NCI-H2196 (cell line): Measurements from ENCODE around the gene EID2B.

ENCODE experiments used
- DNase-seq: peaks from one replicate; lab custom pipeline; 2025; ENCODE audit not compliant: unreplicated experiment; lab: John Stamatoyannopoulos, UW

Gene EID2B

DNA sequence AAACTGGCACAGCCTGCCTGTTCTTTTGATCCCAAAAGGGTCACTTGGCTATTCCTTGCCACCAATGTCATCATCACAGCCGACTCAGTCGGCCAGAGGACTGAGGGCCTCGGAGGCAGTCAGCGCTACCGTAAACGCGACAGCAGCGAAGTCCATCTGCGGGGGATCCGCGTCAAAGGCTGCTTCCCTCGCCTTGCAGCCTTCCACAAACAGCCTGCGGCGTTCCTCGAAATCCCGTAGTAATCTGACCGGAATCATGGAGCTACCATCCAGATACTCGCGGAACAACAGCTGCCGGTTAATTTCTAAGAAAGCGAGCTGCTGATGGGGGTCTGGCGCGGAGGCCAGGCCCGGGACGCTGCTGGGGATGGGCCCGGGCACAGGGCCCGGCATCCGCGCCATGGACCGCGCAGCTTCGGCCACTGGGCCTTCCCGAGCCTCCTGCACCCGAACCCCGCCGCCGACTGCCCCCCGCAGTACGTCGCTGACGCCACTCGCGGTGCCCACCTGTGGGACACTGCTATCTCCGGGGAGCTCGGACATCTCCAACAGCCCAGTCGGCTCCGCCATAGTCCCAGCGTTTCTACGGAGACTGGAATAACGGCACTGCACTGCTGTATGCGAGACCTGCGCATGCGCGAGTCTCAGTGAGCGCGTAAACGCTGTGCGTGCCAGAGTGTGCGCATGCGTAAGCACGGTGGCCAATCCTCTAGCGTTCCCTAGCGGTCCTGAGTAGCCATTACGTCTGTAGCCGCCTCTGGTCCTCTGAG lies at the start of gene EID2B:
TSS of gene EID2B (minus strand) at position 620 of the 770 bp plus-strand sequence. CDS start at position 570, 50 bp downstream.
- DNase-seq = peak; percentile 98

DNA sequence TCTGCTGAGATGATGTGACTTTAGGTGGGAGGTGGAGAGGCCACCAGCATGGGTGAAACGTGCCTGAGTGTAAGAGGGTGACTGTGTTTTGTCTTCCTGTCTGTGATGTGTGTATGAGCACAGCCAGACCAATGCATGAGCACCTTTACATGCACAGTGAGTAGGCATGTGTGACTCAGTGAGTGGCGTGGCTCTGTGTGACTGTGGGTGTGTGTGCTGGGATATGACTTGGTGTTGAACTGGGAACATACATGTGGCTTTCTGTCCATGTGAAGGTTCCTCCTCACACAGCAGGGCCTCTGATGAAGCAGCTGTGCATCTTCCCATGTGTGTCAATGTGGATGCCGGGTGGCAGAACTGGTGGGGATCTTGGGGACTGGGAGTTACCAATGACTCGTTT lies 49.8 kb upstream of the EID2B start:
- no peak for DNase-seq

- DNase-seq = no peak
Measured at GRCh38 chr19:39568604-39569003, 36.0 kb upstream of the EID2B start.

- no peak for DNase-seq
Measured at GRCh38 chr19:39566064-39566463, 33.4 kb upstream of the EID2B start.

GRCh38 chr19:39563408-39563807 lies 30.8 kb upstream of the EID2B start:
- peak; percentile 45 for DNase-seq

DNA sequence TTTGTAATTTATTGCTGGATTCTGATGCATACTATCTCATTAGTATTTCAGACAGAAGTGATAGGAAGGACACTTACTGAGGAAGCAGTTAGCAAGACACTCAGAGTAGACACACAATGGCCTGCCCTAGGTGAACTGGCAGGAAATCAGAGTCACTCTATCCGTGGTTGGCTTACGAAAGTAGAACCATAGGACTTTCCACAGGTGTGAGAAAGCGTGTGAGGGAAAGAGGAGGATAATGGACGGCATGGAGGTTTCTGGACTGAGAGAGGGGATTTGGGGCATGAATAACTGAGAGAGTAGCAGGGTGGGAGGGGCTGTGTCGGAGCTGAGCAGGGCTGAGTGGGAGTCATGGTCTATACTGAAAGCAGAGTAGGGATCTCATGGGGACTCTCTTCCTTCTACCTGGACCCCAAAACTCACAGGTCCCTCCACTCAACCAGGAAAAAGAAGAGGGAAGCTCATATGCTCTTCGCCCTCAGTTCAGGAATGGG lies 26.0 kb upstream of the EID2B start:
- peak; percentile 33 for DNase-seq

- DNase-seq = peak; percentile 67
Measured at GRCh38 chr19:39557811-39558623, 25.4 kb upstream of the EID2B start.

DNA sequence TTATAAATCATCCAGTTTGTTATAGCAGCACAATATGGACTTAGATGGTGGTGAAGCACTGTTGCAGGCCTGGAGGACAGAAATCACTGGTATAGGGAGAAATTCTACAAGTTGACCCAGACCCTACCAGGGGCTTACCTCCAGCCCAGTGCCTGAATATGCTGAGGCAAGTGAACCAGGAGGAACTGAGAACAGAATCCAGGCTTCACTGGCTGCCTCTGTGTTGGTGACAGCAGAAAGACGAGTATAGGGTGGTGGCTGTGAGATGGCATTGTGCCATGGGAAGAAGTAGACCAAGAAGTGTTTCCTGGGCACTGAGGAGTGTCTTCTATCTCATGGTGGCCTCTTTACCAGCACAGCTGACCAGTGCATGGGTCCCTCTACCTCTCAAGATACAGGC lies 23.2 kb upstream of the EID2B start:
- DNase-seq = no peak

DNA sequence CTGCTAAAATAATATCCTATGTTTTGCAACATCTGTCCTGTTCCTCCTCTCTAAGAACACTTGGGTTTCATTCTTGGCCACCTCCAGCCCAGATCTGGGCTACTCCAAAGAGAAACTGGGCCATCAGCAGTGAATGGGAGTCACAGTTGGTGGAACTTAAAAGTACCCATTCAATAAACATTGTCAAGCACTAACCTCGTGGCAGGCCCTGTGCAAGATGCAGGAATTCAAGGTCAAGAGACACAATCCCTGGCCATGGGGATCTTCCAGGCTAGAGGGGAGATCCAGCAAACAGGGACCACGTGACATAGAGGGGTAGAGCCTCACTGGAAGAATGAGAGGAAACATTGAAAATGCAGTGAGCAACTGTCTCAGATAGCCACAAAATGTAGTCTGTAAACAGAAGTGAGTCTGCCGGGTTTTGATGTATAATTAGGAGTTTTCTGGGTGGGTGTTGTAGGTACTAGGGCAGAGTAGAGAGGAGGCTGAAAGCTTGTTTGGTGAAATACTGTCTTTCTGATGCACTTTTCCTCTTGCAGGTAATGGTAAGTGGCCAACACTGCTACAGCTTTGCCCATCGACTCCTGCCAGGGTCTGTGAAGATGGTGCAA lies 22.2 kb upstream of the EID2B start:
- DNase-seq = no peak

GRCh38 chr19:39553082-39553652 lies 20.5 kb upstream of the EID2B start:
- no peak for DNase-seq

DNA sequence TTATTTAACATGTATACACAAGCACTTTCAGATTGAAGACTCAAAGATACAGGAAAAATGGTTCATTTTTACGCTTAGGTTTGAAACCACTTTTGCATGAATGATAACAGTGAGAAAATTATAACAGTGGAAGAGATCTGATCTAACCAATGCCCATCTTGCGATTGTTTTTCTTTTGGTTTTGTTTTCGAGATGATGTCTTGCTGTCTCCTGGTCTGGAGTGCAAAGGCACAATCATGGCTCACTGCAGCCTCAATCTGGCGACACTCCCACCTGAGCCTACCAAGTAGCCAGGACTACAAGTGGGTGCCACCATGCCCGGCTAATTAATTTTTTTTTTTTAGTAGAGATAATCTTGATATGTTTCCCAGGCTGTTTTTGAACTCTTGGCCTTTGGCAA lies 17.5 kb upstream of the EID2B start:
- no peak for DNase-seq

DNA sequence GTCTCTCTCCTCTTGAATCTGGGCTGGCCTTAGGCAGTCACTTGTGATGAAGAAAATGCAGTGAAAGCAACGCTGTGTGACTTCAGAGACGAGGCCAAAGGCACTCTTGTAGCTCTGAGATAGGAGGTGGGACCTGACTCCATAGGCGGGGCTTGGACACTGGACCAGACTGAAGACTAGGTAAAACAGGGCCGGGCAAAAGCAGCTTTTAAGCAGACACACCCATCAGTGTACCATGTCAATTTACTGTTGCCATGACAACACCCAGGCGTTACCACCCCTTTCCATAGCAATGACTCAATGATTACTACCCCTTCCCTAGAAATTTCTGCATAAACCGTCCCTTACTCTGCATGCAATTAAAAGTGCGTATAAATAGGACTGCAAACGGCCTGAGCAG lies 13.9 kb upstream of the EID2B start:
- no peak for DNase-seq

GRCh38 chr19:39544911-39545310 lies 12.3 kb upstream of the EID2B start:
- no peak for DNase-seq

DNA sequence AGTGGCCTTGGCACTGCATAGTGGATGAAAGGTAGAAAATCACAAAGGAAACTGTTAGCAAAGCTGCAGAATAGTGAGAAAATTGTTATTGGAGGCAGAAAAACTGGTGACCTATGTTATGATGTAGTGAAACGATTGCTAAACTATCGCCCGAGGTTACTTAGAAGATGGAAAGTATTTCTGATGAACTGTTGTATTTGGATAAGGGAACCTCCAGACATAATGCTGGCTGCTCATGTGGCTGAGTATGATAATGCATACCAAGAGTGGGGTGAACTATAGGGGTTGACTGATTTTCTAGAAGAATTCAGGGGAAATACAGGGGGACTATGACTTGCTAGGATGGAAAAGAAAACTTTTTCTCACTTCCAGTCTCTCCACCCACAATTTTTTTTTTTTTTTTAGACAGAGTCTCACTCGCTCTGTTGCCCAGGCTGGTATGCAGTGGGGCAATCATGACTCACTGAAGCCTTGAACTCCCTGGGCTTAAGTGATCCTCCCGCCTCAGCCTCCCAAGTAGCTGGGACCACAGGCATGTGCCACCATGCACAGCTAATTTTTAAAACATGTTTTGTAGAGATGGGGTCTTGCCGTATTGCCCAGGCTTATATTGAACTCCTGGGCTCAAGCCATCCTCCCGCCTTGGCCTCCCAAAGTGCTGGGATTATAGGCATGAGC lies 11.7 kb upstream of the EID2B start:
- DNase-seq = no peak

- no peak for DNase-seq
Measured at GRCh38 chr19:39543477-39543857, 10.8 kb upstream of the EID2B start.

DNA sequence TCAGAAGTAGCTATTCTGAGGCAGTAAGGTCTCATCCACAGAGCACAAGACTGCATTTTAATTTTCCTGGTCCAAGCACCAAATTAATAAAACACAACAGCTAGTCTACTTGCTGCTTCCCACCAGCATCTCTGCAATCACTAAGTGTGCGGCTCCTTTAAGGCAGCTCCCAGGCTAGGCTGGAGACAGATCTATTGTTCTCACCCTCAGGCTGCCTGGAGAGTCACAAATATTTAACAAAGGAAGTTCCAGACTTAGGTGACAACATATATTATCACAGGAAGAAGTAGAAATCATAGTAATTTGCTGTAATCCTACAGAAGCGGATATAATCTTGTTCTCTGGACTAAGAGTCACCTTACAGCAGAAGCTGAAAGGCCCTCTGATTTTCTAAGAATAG lies 9.6 kb upstream of the EID2B start:
- DNase-seq = no peak

DNA sequence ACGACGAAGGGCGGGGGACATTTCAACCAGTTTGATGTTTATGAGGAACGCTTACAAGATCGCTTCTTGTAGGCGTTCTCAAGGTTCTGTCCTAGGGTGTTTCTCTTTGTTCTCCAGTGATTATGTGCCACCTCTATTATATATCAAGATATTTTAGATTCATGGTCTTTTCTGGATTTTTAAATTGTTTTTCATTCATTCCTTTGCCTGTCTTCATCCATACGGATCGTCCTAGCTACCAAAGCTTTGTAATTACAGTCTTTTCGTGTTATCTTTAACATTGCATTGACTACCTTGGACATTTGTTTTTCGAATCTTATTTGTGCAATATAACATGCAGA lies 7.7 kb upstream of the EID2B start:
- no peak for DNase-seq

GRCh38 chr19:39539518-39540332 lies 7.1 kb upstream of the EID2B start, which contains the start of gene EID2:
EID2 (minus strand) TSS chr19:39540161; CDS start chr19:39540079, 82 bp downstream.
- peak; percentile 95 for DNase-seq

DNA sequence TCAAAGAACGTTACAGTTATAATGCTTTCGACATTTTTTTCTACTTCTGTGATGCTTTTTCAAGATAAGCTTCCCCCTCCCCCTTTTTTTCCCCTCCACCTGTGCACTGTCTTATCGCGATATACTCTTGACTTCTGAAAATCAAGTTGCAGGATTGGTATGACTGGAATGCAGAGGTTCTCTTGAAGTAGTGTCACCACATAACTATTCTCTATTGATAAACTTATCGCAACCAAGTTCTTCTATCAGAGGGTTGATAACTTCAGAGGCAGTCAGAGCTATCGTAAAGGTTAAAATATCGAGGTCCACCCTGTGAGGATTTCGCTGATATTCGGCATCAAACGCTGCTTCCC lies 6.5 kb upstream of the EID2B start:
- no peak for DNase-seq

- DNase-seq = no peak
Measured at GRCh38 chr19:39533791-39534190, 1.1 kb upstream of the EID2B start.
